ENCODE results near the gene LPCAT3.
"Not testable (repeated sequence)": the region's sequence is repeated elsewhere in the genome, so short reads cannot be mapped to it uniquely, and the experiment has no call there.

LPCAT3 gene

DNA sequence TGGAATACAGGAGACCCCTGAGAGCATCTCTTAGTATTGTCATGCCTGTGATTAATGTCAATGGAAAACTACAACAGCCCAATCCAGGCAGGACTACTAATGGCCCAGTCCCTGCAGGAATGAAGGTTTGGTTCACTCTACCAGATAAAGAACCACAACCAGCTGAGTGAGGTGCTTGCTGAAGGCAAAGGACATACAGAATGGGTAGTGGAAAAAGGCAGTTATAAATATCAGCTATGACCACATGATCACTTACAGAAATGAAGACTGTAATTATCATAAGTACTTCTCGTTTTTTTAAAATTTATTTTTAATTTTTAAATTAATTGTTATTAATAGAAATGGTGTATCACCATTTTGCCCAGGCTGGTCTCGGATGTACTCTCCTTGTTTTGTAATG, 17.2 kb upstream of the LPCAT3 start:
- no peak for DNase-seq

DNA sequence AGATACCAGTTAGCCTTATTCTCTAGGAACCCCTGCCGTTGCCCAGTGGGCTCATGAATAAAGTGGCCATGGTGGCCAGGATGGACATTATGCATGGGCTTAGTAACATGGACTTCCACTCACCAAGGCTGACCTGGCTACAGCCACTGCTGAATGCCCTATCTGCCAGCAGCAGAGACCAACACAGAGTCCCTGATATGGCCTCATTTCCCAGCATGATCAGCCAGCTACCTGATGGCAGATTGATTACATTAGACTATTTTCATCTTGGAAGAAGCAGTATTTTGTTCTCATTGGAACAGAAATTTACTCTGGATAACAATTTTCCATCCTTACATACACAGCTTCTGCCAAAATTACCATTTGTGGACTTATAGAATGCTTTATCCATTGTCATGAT, 16.2 kb upstream of the LPCAT3 start:
- DNase-seq: no peak

DNA sequence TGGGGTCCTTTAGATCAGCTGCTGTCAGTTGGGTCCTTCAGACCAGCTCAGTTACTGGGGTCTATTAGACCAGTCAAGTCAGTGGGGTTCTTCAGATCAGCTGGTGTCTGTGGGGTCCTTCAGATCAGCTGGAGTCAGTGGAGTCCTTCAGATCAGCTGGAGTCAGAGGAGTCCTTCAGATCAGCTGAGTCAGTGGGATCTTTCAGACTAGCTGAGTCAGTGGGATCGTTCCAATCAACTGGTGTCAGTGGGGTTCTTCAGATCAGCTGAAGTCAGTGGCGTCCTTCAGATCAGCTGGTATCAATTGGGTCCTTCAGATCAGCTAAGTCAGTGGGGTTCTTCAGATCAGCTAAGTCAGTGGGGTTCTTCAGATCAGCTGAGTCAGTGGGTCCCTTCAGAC, 14.7 kb upstream of the LPCAT3 start:
- DNase-seq: no peak

DNA sequence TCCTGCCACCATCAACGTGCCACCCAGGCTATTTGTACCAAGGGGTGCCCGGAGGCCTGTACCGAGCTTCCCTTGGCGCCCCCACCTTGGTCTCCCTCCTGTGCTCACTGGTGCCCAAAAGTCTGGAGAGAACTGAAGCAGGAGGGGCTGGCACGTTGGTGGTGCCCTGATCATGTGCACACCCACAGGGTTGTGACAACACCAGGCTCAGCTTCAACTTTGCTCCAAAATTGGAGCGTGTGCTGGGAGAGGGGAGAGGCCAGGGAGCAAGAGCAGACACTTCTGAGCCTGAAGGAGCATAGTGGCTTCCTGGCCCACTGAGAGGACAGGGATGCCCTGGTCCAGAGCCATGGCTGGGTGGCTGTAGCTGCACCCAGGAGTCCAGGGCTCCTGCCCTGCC, 13.0 kb upstream of the LPCAT3 start:
- DNase-seq: no peak

DNA sequence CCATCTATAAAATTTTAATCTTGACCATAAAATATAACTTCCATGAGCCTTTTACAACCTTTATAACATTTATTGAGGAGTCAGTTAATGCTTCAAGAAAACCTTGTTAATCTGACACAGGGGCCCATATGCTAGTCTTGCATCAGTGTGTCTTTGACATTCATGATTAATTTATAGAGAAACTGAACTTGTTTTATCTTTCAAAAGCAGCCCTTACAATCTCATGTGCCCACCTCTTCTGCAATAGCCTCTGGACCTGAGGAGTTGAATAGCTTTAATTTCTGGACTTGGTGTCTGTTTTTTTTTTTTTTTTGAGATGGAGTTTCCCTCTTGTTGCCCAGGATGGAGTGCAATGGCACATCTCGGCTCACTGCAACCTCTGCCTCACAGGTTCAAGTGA, 8.6 kb upstream of the LPCAT3 start:
- DNase-seq: no peak

DNA sequence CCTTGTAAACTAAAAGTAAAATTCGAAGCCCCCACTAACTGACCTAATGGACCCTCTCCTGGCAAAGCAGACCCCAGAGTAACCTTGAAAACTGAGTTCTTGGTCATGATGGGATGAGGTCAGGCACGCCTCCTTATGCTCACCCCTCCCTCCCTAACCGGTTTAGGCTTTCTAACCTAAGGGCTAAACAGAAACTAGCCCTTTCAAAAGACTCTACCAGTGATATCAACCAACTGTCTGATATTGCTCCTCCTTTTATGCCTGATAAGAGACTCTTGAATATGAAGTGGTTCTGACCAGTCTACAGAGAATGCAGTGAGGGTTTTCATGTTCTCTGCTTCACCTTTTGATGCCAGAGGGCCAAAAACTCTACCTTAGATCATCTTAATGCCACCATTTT, 4.8 kb upstream of the LPCAT3 start:
- no peak for DNase-seq

DNA sequence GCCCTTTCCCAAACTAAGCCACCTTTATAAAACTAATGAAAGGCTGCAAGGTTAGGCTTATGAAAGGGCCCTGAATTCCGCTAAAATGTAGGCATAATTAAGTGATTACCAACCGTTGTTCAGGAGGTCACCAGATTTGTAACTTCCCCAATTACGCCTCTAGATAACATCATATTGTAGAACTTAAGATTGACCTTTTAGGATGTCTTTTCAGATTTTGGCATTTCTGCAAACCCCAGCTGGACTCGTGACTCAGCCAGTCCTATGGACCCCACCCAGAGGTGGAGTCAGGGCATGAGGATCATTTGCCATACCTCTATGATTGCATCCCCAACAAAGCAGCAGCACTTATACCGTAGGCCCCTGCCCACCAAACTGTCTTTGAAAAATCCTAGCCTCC, 3.7 kb upstream of the LPCAT3 start:
- DNase-seq: no peak

DNA sequence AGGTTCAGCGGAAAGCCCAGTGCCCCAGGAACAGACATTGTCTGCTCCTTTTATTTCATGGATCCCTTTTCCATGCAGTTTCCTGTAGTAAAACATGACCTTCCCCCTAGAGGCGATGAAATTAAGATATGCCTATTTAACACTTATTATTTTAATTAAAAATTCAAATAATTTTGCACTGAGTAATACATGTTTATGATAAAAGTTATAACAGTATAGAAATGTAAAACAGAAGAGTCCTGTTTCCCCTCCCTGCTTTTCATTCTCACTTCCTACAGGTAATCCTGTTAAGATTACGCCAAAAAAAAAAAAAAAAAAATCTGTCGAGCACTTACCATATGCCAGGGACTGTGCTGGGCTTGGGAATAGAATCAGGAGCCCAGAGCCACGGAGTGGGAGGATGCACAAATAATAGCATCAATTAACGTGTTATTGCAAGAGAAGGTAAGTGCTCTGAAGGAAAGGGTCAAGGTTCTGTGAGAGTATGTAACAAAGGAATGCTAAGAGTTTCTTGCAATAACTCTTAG, 830 bp upstream of the LPCAT3 start:
- peak in 1 of 2 experiments; percentile 26 for DNase-seq

DNA sequence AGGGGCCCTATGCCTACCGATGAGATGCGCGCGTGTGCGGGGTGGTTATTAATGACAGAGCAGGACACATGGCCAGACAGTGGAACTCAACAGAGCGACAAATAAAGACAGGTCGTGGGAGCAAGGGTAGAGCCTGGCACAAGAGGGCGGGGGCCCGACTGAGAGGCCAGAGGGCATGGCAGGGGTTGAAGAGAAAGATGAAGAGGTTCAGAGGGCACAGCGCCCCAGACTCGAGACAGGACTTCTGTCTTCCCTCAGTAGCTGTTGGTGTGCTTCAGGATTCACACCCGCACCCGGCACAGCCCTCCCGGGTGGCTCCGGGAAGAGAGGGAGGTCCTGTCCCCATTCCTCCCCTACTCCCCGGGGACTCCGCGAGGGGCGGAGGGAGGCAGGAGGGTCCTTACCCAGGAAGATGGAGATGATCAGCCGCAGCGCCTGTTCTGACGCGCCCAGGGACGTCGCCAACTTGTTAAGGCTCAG, 366 bp downstream of the LPCAT3 start:
- DNase-seq: peak; percentile 58 to 85

DNA sequence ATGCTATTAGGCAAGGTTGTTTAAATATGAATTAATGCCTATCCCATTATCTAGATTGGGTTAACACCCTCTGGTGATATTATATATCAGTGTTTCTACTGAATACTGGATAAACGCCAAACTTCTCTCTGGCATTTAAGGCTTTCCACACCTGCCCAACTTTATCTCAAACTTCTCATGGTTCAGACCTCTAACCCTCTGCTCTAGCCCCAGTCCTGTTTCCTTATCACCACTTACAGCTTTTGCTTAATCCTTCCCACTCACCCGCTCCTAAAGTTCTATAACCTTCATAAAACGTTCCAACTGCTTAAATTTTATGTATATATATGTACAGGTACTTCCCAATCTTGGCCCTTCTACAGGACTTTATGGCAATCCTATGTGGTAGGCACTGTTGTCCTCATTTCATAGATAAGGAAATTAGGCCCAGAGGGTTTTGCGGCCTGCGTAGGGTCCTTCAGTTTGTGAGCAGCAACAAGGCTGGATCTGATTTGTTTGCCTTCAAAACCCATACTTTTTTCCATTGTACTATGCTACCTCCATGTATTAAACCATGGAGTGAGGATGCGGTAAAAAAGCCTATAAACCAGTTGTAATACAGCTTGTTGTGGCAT, 1.2 kb downstream of the LPCAT3 start:
- DNase-seq: no peak

DNA sequence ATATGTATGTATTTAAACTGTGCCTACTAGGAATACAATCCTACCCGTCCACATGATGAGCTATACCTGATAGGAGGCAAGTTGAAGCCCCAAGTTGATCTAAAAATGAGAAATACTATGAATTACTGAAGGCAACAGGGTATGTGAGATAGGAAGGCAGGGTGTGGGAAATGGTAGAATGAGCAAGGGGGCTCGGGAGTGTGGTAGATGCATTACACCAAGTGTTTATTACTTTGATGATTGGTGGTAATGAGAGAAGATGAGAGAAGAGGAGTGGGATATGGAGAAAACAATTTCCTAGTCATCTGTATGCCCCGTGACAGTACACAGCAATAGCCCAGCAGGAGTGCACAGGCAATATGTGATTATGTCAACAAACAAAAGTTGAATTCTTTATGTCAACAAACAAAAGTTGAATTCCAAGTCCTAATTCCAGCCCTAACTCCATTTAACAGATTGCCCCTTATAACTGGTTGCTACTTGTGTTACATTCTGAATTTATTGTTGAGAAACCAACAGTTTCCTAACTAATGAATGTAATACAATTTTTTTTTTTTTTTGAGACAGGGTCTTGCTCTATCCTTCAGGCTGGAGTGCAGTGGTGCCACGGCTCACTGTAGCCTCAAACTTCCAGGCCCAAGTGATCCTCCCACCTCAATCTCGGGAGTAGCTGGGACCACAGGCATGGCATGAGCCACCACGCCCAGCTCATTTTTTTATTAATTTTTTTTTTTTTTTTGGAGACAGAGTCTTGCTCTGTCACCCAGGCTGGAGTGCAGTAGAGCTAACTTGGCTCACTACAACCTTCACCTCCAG, 2.5 kb downstream of the LPCAT3 start:
- no peak for DNase-seq

DNA sequence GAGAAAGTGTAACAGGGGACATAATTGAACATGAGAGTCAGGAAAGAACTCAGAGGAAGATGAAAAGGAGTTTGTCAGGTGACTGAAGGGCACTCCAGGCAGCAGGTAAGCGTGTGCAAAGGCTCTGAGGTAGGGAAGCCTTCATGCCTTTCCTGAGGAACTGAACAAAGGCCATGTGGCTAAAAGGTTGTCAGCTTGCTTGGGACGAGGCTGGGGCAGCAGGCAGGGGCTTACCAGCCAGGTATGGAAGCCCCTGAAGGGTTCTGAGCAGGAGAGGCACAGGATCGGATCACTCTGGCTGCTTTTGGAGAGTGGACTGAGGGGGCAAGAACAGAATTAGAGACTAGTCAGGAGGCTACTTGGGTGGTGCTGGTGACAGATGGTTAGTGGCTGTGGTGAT, 5.2 kb downstream of the LPCAT3 start:
- no peak for DNase-seq

DNA sequence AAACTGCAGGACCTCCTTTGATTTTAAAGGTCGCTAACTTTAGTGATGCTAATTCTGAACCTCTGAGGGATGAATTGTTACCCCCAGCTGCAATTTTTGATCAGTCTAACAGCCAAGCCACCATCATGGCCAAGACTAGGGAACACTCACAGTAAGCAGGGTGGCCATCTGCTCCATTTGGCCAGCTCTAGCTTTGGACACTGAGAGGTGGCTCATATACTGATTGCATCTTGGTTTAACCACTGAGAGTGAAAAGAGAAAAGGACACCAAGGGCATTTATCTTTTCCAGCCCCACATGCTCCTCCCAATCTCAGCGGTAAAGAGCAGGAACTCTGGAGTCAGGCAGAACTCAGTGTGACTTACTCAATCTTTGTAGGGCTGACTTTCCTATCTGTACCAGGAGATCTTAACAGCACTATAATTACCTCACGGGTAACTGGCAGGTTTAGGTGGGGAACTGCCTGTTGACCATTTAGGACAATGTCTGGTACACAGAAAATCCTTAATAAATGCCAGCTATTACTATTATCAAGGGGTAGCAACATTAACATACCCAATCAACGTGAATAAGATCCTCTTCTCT, 6.2 kb downstream of the LPCAT3 start:
- DNase-seq: no peak

DNA sequence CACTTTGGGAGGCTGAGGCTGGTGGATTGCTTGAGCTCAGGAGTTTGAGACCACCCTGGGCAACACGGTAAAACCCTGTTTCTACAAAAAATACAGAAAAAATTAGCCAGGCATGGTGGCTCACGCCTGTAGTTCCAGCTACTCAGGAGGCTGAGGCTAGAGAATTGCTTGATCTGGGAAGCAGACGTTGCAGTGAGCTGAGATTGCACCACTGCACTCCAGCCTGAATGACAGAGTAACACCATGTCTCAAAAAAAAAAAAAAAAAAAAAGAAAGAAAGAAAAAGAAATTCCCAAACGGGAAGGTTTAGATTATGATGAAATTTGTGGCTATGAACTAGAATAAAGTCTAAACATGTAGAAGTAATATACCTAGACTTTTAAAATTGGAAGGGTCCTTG, 6.9 kb downstream of the LPCAT3 start:
- not testable (repeated sequence) for DNase-seq

DNA sequence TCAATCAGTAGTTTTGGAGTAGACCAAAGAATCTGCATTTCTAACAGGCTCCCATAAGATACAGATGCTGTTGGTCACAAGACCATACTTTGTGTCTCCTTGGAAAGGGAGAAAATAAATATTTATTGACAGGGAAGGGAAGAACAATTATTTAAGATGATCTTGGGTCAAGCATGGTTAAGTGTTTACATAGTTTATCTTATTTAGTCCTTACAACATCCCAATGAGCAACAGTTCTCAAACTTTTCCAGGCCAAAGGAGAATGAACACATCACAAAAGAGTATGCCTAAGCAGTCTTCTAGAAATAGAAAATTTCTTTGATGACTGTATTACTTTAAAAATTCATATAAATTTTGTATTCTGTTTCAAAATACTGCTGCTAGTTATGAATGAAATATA, 8.8 kb downstream of the LPCAT3 start:
- DNase-seq: no peak

DNA sequence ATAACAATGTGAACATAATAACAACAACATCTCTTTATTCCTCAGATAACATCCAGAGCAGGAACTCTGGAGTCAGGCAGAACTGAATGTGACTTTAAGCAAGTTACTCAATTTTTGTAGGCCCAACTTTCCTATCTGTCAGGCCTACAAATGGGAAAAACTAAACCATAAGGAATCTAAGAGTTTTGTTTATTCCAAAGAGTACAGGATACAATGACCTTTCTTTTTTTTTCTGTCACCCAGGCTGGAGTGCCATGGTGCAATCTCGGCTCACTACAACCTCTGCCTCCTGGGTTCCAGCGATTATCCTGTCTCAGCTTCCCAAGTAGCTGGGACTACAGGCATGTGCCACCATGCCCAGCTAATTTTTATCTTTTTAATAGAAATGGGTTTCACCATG, 9.4 kb downstream of the LPCAT3 start:
- no peak for DNase-seq

DNA sequence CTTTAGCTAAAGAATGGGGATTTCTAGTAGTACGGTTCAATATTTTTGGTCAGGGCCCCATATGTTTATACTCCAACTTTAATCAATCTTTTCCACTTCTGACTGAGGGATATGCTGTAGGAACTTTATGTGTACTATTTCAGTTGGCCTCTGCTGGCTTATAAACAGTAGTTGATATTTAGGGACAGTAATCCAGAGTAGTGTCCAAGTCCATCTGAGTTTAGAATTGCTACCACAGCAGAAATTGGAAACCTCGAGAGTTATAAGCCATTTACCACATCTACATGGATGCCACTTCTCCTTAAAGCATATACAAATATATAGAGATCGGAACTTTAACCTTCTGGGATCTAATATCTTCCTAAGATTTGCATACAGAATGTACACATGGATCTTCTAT, 11.6 kb downstream of the LPCAT3 start:
- DNase-seq: no peak

DNA sequence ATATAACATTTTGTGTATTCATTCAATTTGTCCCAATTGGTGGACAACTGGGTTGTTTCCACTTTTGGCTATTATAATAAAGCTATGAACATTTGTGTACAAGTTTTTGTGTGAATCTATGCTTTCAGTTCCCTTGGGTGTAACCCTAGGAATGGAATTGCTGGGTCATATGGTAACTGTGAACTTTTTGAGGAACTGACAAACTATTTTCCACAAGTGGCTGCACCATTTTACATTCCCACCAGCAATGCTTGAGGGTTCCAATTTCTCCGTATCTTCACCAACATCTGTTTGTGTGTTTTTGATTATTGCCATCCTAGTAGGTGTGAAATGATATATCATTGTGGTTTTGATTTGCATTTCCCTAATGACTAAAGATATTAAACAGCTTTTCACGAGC, 13.0 kb downstream of the LPCAT3 start:
- DNase-seq: no peak

DNA sequence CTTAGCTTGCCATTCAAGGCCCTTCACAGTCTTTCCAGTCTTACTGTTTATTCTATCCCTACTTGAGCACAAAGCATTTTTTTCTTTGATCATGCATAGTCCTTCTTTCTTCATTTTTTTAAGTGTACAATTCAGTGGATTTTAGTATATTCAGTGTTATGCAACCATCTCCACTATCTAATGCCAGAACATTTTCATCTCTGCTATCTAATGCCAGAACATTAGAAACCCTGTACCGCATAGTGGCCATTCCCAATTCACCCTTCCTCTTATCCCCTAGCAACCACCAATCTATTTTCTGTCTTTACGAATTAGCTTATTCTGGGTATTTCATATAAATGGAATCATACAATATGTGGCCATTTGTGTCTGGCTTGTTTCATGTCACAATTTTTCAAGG, 13.4 kb downstream of the LPCAT3 start:
- no peak for DNase-seq

DNA sequence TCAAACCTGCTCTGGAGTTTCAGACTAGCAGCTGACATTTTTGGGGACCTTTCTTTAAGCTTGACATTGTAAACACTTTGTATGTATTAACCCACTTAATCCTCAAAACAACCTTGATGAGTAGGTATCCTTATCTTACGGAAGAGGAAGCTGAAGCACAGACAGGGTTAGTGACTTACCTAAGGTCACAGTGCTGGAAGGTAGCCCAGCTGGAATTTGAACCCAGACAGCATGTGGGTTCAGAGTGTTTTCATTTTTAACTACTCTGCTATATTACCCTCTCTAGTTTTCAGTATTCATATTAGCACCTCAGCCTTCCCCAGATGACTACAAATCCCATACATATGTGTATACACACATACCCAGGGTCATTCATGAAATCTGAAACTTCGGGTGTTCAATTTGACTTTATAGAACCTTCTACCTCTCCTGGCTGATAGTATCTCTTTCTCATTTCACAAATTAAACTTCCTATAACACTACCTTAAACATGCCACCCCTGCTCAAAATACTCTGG, 13.9 kb downstream of the LPCAT3 start:
- DNase-seq: no peak

DNA sequence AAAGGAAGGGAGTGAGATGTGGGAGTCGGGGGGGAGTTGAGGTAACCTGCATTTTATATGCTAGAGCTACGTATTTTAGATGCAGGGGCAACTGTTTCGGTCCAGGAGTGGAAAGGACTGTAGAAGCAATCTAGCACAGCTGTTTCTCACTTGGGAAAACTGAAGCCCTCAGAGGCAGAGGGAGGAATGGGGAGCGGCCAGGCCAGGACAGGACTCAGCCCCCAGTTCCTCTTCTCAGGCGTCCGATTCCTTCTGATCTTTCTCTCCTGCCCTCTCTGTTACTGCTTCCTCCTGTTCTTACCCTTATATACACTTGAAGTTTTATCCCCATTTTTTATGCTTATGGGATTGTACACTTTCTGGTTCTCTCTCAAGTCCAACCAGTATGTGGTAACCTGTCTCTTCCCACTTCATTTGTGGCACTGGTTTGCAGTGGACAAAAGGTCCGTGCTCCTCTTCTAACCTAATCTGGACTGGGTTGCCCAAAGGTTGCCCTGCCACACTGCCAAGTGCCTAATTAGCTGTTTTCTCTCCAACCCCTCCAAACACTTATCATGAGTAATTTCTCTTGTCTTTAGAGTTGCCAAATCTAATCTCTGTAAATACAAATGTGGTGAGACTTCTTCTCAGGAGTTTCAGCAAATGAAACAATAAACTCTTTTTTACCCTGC, 16.2 kb downstream of the LPCAT3 start:
- DNase-seq: no peak

DNA sequence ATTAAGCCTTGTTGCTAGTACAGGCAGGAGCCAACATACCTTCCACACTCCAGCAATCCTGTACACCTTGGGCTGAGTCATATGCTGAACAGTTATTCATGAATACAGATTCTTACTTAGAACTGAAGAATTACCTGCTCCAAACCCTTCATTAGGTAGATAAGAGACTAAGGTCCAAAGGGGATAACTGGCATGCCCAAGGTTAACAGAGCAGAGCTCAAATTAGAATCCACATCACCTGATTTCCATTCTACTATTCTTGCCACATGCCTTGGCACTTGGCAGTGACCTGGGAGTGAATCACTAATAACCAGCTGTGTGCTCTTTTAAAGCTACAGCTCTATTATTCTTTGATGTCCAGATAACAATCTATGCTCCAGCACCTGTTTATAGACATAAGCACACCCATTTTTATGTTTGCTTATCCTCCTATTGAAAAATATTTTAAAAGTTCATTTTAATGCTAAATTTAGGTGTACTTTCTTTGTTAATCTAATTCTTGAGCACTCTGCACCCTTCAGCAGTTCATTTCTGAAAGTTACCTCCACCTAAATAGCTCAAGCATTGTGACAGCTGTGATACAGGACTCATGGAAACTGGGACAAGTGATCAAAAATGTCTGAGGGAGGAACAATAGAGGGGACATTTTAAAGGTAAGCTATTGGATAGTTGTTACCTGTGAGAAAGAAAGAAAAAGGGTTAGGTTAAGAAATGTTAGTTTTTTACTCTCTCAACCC, 19.4 kb downstream of the LPCAT3 start:
- no peak for DNase-seq

DNA sequence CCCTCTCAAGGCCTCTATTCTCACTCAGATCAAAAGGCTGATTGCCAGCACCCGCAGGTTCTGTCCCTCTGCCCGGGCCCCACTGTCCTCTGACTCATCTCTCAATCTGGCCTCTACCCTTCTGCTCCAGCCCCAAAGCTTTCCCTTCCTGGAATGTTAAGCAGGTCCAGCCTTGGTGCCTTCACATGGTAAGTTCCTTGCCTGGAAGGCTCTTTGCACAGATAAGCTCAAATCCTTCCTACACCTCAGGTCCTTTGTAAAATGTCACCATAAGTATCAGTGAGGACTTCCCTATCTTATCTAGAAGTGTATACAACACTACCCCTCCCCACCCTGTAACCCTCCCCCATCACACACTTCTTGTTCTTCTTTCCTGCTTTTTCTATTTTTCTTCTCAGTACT, 22.2 kb downstream of the LPCAT3 start:
- no peak for DNase-seq

All from NCI-H446 (cell line).